Neural progenitor cell (in vitro differentiated cells): ENCODE results near the gene HNF4A. TPM values are rescaled to one million over a fixed set of nuclear protein-coding genes. Genes with fewer than 3 reads are reported as not detected.

Experiments
- DNase-seq: peaks from one replicate; pipeline ENCODE4 v3.0.0-alpha.2; 2016; ENCODE audit warnings: low spot score
- H2AFZ ChIP-seq: fragments of 200-600 bp; sonication (generic); replicated peaks from 2 replicates; pipeline ENCODE4 v1.6.1; 2016; ENCODE audit warnings: antibody characterized with exemption
- H3F3A ChIP-seq: fragments of 200-600 bp; sonication (generic); 2 replicates; pipeline ENCODE4 v1.6.1; 2016; ENCODE audit warnings: antibody characterized with exemption, low read depth
- H3K27ac ChIP-seq: fragments of 200-600 bp; sonication (generic); 2 replicates; pipeline ENCODE4 v1.5.1; 2016; ENCODE audit warnings: mild to moderate bottlenecking
- H3K27me3 ChIP-seq: fragments of 200-600 bp; sonication (generic); 2 replicates; pipeline ENCODE4 v1.6.1; 2016; ENCODE audit warnings: mild to moderate bottlenecking, moderate library complexity
- H3K36me3 ChIP-seq: fragments of 200-600 bp; sonication (generic); 2 replicates; pipeline ENCODE4 v1.5.1; 2016
- H3K4me1 ChIP-seq: fragments of 200-600 bp; sonication (generic); 2 replicates; pipeline ENCODE4 v1.6.1; 2016; ENCODE audit warnings: mixed run types
- H3K4me2 ChIP-seq: fragments of 200-600 bp; sonication (generic); 2 replicates; pipeline ENCODE4 v1.6.1; 2016
- H3K4me3 ChIP-seq: fragments of 200-600 bp; sonication (generic); 2 replicates; pipeline ENCODE4 v1.5.1; 2016
- H3K79me2 ChIP-seq: fragments of 200-600 bp; sonication (generic); 2 replicates; pipeline ENCODE4 v1.6.1; 2016; ENCODE audit warnings: low read depth
- H3K9ac ChIP-seq: fragments of 200-600 bp; sonication (generic); 2 replicates; pipeline ENCODE4 v1.6.1; 2016
- H3K9me3 ChIP-seq: fragments of 200-600 bp; sonication (generic); 2 replicates; pipeline ENCODE4 v1.5.1; 2016; ENCODE audit warnings: low read depth
- H4K20me1 ChIP-seq: fragments of 200-600 bp; sonication (generic); 2 replicates; pipeline ENCODE4 v1.6.1; 2016; ENCODE audit warnings: low read depth
- H3K27ac Mint-ChIP-seq: 3 replicates; pipeline ENCODE4 v1.8.0; 2021; ENCODE audit warnings: mixed read lengths
- H3K27me3 Mint-ChIP-seq: 2 replicates; pipeline ENCODE4 v1.8.0; 2022; ENCODE audit warnings: low read depth, mild to moderate bottlenecking, inconsistent platforms, moderate library complexity, mixed read lengths; ENCODE audit not compliant: insufficient read depth
- H3K36me3 Mint-ChIP-seq: 3 replicates; pipeline ENCODE4 v1.8.0; 2021; ENCODE audit warnings: mixed read lengths
- H3K4me1 Mint-ChIP-seq: 3 replicates; pipeline ENCODE4 v1.8.0; 2021; ENCODE audit warnings: mixed read lengths
- H3K4me3 Mint-ChIP-seq: 3 replicates; pipeline ENCODE4 v1.8.0; 2021; ENCODE audit warnings: mild to moderate bottlenecking, moderate library complexity, mixed read lengths
- H3K9me3 Mint-ChIP-seq: 3 replicates; pipeline ENCODE4 v1.8.0; 2020; ENCODE audit warnings: mixed read lengths
- EZH2 ChIP-seq: fragments of 200-600 bp; sonication (generic); IDR thresholded peaks from 2 replicates; pipeline ENCODE4 v1.6.1; 2017; ENCODE audit warnings: antibody characterized with exemption, mild to moderate bottlenecking, moderate library complexity
- EZH2phosphoT487 ChIP-seq: fragments of 200-600 bp; sonication (generic); IDR thresholded peaks from 2 replicates; pipeline ENCODE4 v1.6.1; 2017; ENCODE audit warnings: antibody characterized with exemption
- total RNA-seq: library from RNA; depleted of rRNA; stranded (reverse); fragments of >200 nt; gene quantifications from 2 replicates; pipeline ENCODE4 v1.2.3, GENCODE V29; 2015; ENCODE audit warnings: low replicate concordance
- TF ChIP-seq, protein P1 (sequence below): fragments of 200-600 bp; sonication (generic); IDR thresholded peaks from 2 replicates; pipeline ENCODE4 v1.5.1; 2017; ENCODE audit warnings: antibody characterized with exemption, mild to moderate bottlenecking

Gene HNF4A
- total RNA-seq, 1 donor from 2014 or later: 1.6 TPM

DNA sequence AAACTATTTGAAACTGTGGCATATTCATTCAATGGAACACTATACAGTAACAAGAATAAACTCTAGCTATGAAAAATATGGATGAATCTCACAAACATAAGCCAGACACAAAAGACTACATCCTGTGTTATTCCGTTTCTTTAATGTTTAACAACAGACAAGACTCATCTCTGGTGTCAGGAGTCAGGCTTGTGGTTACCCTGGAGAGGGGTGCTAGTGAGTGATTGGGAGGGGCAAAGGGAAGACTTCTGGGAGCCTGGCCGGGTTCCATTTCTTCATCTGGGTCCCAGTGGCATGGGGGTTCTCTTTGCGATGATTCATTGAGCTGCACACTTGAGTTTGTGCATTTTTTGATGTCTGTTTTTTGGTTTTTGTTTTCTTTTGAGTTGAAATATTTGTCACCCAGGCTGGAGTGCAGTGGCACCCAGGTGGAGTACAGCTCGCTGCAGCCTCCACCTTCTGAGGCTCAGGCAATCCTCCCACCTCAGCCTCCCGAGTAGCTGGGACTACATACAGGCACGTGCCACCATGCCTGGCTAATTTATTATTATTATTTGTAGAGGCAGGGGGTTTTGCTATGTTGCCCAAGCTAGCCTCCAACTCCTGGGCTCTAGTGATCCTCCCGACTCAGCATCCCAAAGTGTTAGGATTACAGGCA, 98.9 kb downstream of the HNF4A start:
- no peaks in the 10 kb centered on the region for H3K4me1 Mint-ChIP-seq
- no peak overlapping the region for H3K27ac Mint-ChIP-seq
- Histone ChIP-seq H3K4me3 (no peak overlapping the region), H3F3A (no peaks in the 10 kb centered on the region), H3K27me3 (no peaks in the 10 kb centered on the region), H3K79me2 (no peaks in the 10 kb centered on the region), H3K4me1 (no peaks in the 10 kb centered on the region), H2AFZ (no peak overlapping the region), H3K9me3 (no peaks in the 10 kb centered on the region), H4K20me1 (no peaks in the 10 kb centered on the region), H3K9ac (no peak overlapping the region), H3K36me3 (no peaks in the 10 kb centered on the region), H3K27ac (no peak overlapping the region), H3K4me2 (no peak overlapping the region)
- no peaks in the 10 kb centered on the region for H3K9me3 Mint-ChIP-seq
- TF ChIP-seq EZH2 (no peak), EZH2phosphoT487 (no peak)
- TF ChIP-seq, protein P1, sequence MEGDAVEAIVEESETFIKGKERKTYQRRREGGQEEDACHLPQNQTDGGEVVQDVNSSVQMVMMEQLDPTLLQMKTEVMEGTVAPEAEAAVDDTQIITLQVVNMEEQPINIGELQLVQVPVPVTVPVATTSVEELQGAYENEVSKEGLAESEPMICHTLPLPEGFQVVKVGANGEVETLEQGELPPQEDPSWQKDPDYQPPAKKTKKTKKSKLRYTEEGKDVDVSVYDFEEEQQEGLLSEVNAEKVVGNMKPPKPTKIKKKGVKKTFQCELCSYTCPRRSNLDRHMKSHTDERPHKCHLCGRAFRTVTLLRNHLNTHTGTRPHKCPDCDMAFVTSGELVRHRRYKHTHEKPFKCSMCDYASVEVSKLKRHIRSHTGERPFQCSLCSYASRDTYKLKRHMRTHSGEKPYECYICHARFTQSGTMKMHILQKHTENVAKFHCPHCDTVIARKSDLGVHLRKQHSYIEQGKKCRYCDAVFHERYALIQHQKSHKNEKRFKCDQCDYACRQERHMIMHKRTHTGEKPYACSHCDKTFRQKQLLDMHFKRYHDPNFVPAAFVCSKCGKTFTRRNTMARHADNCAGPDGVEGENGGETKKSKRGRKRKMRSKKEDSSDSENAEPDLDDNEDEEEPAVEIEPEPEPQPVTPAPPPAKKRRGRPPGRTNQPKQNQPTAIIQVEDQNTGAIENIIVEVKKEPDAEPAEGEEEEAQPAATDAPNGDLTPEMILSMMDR: no peak
- no peaks in the 10 kb centered on the region for H3K36me3 Mint-ChIP-seq
- H3K4me3 Mint-ChIP-seq: no peak overlapping the region
- no peak for DNase-seq
- peaks cover 4% of the 10 kb centered on the region for H3K27me3 Mint-ChIP-seq

DNA sequence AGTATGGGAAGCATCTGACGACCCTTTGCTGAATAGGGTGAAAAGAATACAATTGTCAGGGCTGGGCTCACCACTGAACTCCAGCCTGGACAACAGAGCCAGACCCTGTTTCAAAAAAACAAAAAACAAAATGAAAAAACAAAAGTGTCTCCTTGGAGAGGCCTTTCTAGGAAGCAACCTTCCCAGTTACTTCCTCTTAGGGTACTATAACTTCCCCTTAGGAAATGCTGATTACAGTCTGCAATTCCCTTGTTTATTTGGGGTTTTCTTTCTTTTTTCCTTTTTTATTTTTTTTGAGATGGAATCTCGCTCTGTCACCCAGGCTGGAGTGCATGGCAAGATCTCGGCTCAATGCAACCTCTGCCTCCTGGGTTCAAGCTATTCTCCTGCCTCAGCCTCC, 99.6 kb downstream of the HNF4A start:
- no peak overlapping the region for H3K9ac ChIP-seq
- H3K27ac ChIP-seq: no peak overlapping the region
- no peaks in the 10 kb centered on the region for H3K36me3 Mint-ChIP-seq
- no peaks in the 10 kb centered on the region for H3K4me1 ChIP-seq
- H4K20me1 ChIP-seq: no peaks in the 10 kb centered on the region
- no peaks in the 10 kb centered on the region for H3K36me3 ChIP-seq
- no peaks in the 10 kb centered on the region for H3K79me2 ChIP-seq
- H3F3A ChIP-seq: no peaks in the 10 kb centered on the region
- no peak overlapping the region for H3K4me3 Mint-ChIP-seq
- H3K27ac Mint-ChIP-seq: no peak overlapping the region
- TF ChIP-seq, protein P1: no peak
- TF ChIP-seq EZH2phosphoT487: no peak
- H3K4me3 ChIP-seq: no peak overlapping the region
- no peaks in the 10 kb centered on the region for H3K4me1 Mint-ChIP-seq
- no peaks in the 10 kb centered on the region for H3K9me3 Mint-ChIP-seq
- H2AFZ ChIP-seq: no peak overlapping the region
- no peak overlapping the region for H3K4me2 ChIP-seq
- no peak for DNase-seq
- no peaks in the 10 kb centered on the region for H3K9me3 ChIP-seq
- peaks cover 4% of the 10 kb centered on the region for H3K27me3 Mint-ChIP-seq
- H3K27me3 ChIP-seq: no peaks in the 10 kb centered on the region

DNA sequence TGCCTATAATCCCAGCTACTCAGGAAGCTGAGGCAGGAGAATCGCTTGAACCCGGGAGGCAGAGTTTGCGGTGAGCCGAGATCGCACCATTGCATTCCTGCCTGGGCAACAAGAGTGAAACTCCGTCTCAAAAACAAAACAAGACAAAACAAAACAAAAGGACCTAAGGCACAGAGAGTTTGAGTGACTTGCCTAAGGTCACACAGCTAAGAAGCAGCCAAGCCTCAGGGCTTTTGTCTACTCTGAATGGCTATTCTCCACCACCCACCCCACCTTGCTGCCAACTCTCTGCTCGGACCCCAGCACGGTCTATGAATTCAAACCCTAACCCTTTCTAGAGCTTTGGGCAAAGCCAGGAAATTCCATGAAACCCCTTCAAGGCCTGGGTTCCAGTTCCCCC, 101.1 kb downstream of the HNF4A start:
- Histone ChIP-seq H3K27me3 (no peaks in the 10 kb centered on the region), H3K4me1 (no peaks in the 10 kb centered on the region), H3K4me2 (no peak overlapping the region), H3K9me3 (no peaks in the 10 kb centered on the region), H3K4me3 (no peak overlapping the region), H4K20me1 (no peaks in the 10 kb centered on the region), H3K9ac (no peak overlapping the region), H3F3A (no peaks in the 10 kb centered on the region), H3K27ac (no peak overlapping the region), H3K36me3 (no peaks in the 10 kb centered on the region), H2AFZ (no peak overlapping the region), H3K79me2 (no peaks in the 10 kb centered on the region)
- Mint-ChIP-seq H3K27ac (no peak overlapping the region), H3K27me3 (peaks cover 3% of the 10 kb centered on the region), H3K9me3 (no peaks in the 10 kb centered on the region), H3K36me3 (no peaks in the 10 kb centered on the region), H3K4me3 (no peak overlapping the region), H3K4me1 (peaks cover 4% of the 10 kb centered on the region)
- TF ChIP-seq, protein P1: no peak
- no peak for TF ChIP-seq EZH2
- TF ChIP-seq EZH2phosphoT487: no peak
- DNase-seq: no peak
